Caco-2 (cell line): ENCODE measurements around the gene TM9SF4. TPM values are rescaled to one million over a fixed set of nuclear protein-coding genes. Genes with fewer than 3 reads are reported as not detected.

Experiments used
- BruUV-seq: library from RNA; stranded (reverse); fragments of 400-500 nt; replicated peaks from 2 replicates; lab custom pipeline; 2021; lab: Mats Ljungman, UMichigan
- CTCF ChIA-PET: fragments of 300-600 bp; sonication (Branson Sonifier 250); formaldehyde crosslinking; loops from one replicate; lab custom pipeline; 2022; ENCODE audit warnings: antibody characterized with exemption; lab: Charles Lee
- POLR2A ChIA-PET: fragments of 300-600 bp; sonication (Branson Sonifier 250); formaldehyde crosslinking; loops from one replicate; lab custom pipeline; 2022; ENCODE audit warnings: antibody characterized with exemption; lab: Charles Lee
- DNase-seq, 2 experiments: peaks; one replicate each; pipeline versions ENCODE4 v3.0.0 to v3.0.0-alpha.2; 2020 to 2022
- H3K27me3 ChIP-seq: replicated peaks from 2 replicates; pipeline ENCODE4 v1.6.0; 2011; ENCODE audit warnings: low read length; ENCODE audit not compliant: control insufficient read depth, insufficient read depth
- H3K36me3 ChIP-seq: 2 replicates; pipeline ENCODE4 v1.5.1; 2011; ENCODE audit warnings: low read length; ENCODE audit not compliant: control insufficient read depth, insufficient read depth
- H3K4me1 ChIP-seq: fragments of 250-450 bp; sonication (Bioruptor Pico); 2 replicates; pipeline ENCODE4 v1.5.1; 2020; ENCODE audit warnings: mild to moderate bottlenecking
- H3K4me3 ChIP-seq: 2 replicates; pipeline ENCODE4 v1.5.1; 2011; ENCODE audit warnings: low read depth, mild to moderate bottlenecking, control low read depth, low read length
- H3K9me3 ChIP-seq: fragments of 250-450 bp; sonication (Bioruptor Pico); 2 replicates; pipeline ENCODE4 v1.5.1; 2020; ENCODE audit warnings: mild to moderate bottlenecking, moderate library complexity
- H3K27ac Mint-ChIP-seq: one replicate; pipeline ENCODE4 v1.8.0; 2022; ENCODE audit warnings: mixed read lengths; ENCODE audit not compliant: unreplicated experiment
- H3K27me3 Mint-ChIP-seq: one replicate; pipeline ENCODE4 v1.8.0; 2022; ENCODE audit warnings: mixed read lengths; ENCODE audit not compliant: insufficient read depth, unreplicated experiment
- H3K36me3 Mint-ChIP-seq: one replicate; pipeline ENCODE4 v1.8.0; 2022; ENCODE audit warnings: mild to moderate bottlenecking, mixed read lengths; ENCODE audit not compliant: insufficient read depth, unreplicated experiment
- H3K4me1 Mint-ChIP-seq: one replicate; pipeline ENCODE4 v1.8.0; 2022; ENCODE audit warnings: low read depth, mixed read lengths; ENCODE audit not compliant: unreplicated experiment
- H3K4me3 Mint-ChIP-seq: one replicate; pipeline ENCODE4 v1.8.0; 2022; ENCODE audit warnings: mild to moderate bottlenecking, moderate library complexity, mixed read lengths; ENCODE audit not compliant: unreplicated experiment
- H3K9me3 Mint-ChIP-seq: one replicate; pipeline ENCODE4 v1.8.0; 2022; ENCODE audit warnings: mixed read lengths; ENCODE audit not compliant: unreplicated experiment
- CTCF ChIP-seq, 2 experiments: fragments of 200-600 bp in 1 of 2; IDR thresholded peaks; 1 replicate in 1 of 2; 2 replicates in 1 of 2; pipeline versions ENCODE4 v1.5.1 to v1.8.0; 2011 to 2022; ENCODE audit warnings: antibody characterized with exemption in 1 of 2, control low read depth in 1 of 2, inconsistent platforms in 1 of 2, low read depth in 1 of 2, low read length in 1 of 2, mild to moderate bottlenecking in 1 of 2, moderate library complexity in 1 of 2; ENCODE audit not compliant: insufficient read depth in 1 of 2, severe bottlenecking in 1 of 2, unreplicated experiment in 1 of 2
- intact Hi-C: fragments of 100-400 bp; cut with micrococcal nuclease; formaldehyde crosslinking; loops from one replicate; pipeline ENCODE4 v1.10.0; 2022; ENCODE audit not compliant: unreplicated experiment
- total RNA-seq: library from RNA; stranded (reverse); gene quantifications from 2 replicates; pipeline ENCODE4 v1.2.3, GENCODE V29; 2022

TM9SF4 gene
- total RNA-seq, 1 experiment from 2014 or later: 138 TPM

- BruUV-seq: no TSS peak
- POLR2A ChIA-PET: no interaction called here
These were observed 20.3 kb downstream of the TM9SF4 start for GRCh38 chr20:32129863-32130262.

GRCh38 chr20:32130352-32130751 is 20.8 kb downstream of the TM9SF4 start:
- intact Hi-C loops: no loop called here
- no peak overlapping the region for H3K4me3 Mint-ChIP-seq
- no peaks in the 10 kb centered on the region for H3K27me3 Mint-ChIP-seq
- ChIA-PET POLR2A (no interaction called here), CTCF (no interaction called here)
- H3K27ac Mint-ChIP-seq: no peak overlapping the region
- no TSS peak for BruUV-seq
- Histone ChIP-seq H3K4me3 (no peak overlapping the region), H3K27me3 (no peaks in the 10 kb centered on the region), H3K36me3 (peaks cover 1% of the 10 kb centered on the region; the same call in 1 of the 2 replicates), H3K4me1 (no peaks in the 10 kb centered on the region), H3K9me3 (no peaks in the 10 kb centered on the region)
- no peaks in the 10 kb centered on the region for H3K9me3 Mint-ChIP-seq
- no peak for TF ChIP-seq CTCF (IDR thresholded peaks at IDR 0.05; ENCODE audit: insufficient read depth in 1 of 2, low read depth in 1 of 2, low read length in 1 of 2, severe bottlenecking in 1 of 2, unreplicated experiment in 1 of 2)
- DNase-seq: peak in 1 of 2 experiments; percentile 15
- H3K4me1 Mint-ChIP-seq: no peaks in the 10 kb centered on the region
- peaks cover 17% of the 10 kb centered on the region for H3K36me3 Mint-ChIP-seq

More at GRCh38 chr20:32129863-32130262, 20.3 kb downstream of the TM9SF4 start:
- intact Hi-C loops: no loop called here
- Mint-ChIP-seq H3K4me3 (no peak overlapping the region), H3K36me3 (peaks cover 22% of the 10 kb centered on the region), H3K27ac (no peak overlapping the region), H3K27me3 (no peaks in the 10 kb centered on the region), H3K9me3 (no peaks in the 10 kb centered on the region), H3K4me1 (no peaks in the 10 kb centered on the region)
- no peaks in the 10 kb centered on the region for H3K27me3 ChIP-seq
- H3K4me1 ChIP-seq: no peaks in the 10 kb centered on the region
- H3K36me3 ChIP-seq: peaks cover 1% of the 10 kb centered on the region; the same call in 1 of the 2 replicates
- H3K9me3 ChIP-seq: no peaks in the 10 kb centered on the region
- TF ChIP-seq CTCF (IDR thresholded peaks at IDR 0.05; ENCODE audit: insufficient read depth in 1 of 2, low read depth in 1 of 2, low read length in 1 of 2, severe bottlenecking in 1 of 2, unreplicated experiment in 1 of 2): no peak
- CTCF ChIA-PET: no interaction called here
- no peak overlapping the region for H3K4me3 ChIP-seq
- DNase-seq: no peak

- DNase-seq: no peak
- intact Hi-C loops: no loop called here
- H3K4me3 Mint-ChIP-seq: no peak overlapping the region
- H3K36me3 Mint-ChIP-seq: peaks cover 17% of the 10 kb centered on the region
- no peak overlapping the region for H3K27ac Mint-ChIP-seq
- Histone ChIP-seq H3K36me3 (peaks cover 1% of the 10 kb centered on the region; the same call in 1 of the 2 replicates), H3K27me3 (no peaks in the 10 kb centered on the region), H3K4me1 (no peaks in the 10 kb centered on the region), H3K4me3 (no peak overlapping the region), H3K9me3 (no peaks in the 10 kb centered on the region)
- no peak for TF ChIP-seq CTCF (IDR thresholded peaks at IDR 0.05; ENCODE audit: insufficient read depth in 1 of 2, low read depth in 1 of 2, low read length in 1 of 2, severe bottlenecking in 1 of 2, unreplicated experiment in 1 of 2)
- CTCF ChIA-PET: interaction anchor here (0.6 kb wide), 1 partner anchor 762 kb away, joined by 7 read pairs; no protein-coding TSS in a partner anchor
- H3K27me3 Mint-ChIP-seq: no peaks in the 10 kb centered on the region
- no TSS peak for BruUV-seq
- POLR2A ChIA-PET: no interaction called here
- H3K9me3 Mint-ChIP-seq: no peaks in the 10 kb centered on the region
- no peaks in the 10 kb centered on the region for H3K4me1 Mint-ChIP-seq
These were observed 21.5 kb downstream of the TM9SF4 start for GRCh38 chr20:32130965-32131364.
